Limb (tissue), 2 donors: ENCODE measurements around the gene ALKAL2.

Source experiments
- DNase-seq, 2 donors: peaks; one replicate each; pipeline ENCODE4 v3.0.0-alpha.2; 2016; ENCODE audit errors: extremely low spot score in 2 of 2

The ALKAL2 gene

DNA sequence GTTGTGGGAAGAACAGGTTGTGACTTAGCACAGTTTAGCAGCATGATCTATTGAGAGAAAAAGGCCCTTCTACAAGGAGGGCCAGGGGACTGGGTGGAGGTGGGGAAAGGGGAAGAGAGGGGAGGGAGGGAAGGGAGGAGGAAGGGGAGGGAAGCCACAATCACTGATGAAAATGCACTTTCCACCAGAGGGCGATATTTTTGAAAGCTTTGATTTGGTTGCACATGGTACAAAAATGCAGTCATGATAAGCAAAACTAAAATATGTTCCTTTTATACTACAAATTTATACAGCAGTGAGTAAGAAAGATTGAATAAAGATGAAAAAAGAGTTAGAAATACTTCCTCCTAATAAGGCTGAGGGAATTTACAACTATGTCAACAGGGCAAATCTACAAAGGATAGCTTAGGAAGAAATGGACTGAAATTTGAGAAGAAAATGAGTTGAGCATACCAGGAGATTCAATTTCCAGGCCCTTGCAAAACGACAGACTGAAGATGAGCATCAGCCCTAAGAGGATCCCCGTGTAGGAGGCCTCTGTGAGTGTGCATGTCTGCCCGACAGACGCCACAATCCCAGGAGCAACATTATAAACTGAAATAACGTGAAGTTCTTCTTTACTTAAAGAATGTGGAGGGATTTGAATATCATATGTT lies 41.3 kb downstream of the ALKAL2 start:
- no peak for DNase-seq

DNA sequence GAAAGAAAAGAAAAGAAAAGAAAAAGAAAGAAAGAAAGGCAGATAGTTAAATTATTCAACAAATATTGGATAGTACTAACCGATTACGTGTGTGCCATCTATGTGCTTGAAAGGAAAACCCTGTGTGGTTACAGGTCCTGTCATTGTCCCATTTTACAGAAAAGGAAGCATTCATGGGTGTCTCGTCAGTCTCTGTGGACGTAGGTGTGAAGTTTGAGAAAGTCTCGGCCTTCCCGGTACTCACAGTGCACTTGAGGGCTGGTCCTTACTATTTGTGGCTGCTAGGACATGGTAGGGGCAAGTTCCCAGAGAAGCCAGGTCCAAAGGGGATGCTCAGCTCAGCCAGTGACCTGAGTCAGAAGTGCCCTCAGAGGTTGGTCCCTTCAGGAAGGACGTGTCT lies 43.3 kb downstream of the ALKAL2 start:
- DNase-seq = no peak

GRCh38 chr2:238869-239268 lies 49.0 kb downstream of the ALKAL2 start:
- DNase-seq = no peak

DNA sequence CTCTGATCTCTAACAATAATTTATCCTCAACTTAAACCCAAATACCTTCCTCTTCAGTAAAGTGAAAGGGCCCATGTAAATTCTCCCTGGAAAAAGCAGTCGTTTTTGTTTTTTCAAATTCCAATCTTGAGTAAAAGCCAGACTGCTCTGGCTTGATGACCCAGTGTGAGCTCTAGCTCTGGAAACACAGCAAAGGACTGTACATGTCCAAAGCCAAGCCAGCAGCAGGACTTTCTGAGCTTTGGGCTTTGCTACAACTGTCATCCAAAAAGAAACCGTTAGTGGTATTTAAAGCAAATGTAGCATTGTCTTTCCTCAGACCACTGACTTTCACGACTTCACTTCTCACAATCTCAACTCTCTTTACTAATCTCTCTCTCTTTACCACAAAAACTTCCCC lies 49.5 kb downstream of the ALKAL2 start:
- DNase-seq = peak in 1 of 2 donors; percentile 11

- DNase-seq = no peak
Observed at GRCh38 chr2:237878-238277, 50.0 kb downstream of the ALKAL2 start.

DNA sequence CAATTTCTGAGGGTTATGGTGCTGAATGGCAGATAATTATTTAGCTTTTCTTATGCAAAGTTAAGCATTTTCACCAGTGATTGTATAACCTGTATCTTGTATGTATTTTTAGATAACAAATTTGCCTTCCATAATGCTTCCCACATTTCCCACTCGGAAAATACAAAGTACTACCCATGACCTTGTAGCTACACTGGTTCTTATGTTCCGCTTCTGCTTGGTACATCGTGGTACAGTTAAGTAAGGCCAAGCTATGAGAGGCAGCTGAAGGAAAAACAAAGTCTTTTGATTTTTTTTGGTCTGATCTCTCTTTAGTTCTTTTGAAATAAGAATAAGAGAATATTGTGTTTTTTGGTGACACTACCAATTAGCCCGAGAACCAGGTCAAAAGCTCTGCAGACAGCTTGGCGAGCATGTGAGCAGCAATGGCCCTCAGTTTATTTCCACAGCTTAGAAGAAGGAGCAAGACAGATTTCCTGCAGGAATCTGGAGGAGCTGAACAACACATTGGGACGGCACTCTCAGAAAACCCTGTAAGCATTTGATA lies 50.8 kb downstream of the ALKAL2 start:
- DNase-seq = no peak

GRCh38 chr2:234421-234820 lies 53.5 kb downstream of the ALKAL2 start:
- no peak for DNase-seq

- no peak for DNase-seq
Observed at GRCh38 chr2:233030-233429, 54.9 kb downstream of the ALKAL2 start.

DNA sequence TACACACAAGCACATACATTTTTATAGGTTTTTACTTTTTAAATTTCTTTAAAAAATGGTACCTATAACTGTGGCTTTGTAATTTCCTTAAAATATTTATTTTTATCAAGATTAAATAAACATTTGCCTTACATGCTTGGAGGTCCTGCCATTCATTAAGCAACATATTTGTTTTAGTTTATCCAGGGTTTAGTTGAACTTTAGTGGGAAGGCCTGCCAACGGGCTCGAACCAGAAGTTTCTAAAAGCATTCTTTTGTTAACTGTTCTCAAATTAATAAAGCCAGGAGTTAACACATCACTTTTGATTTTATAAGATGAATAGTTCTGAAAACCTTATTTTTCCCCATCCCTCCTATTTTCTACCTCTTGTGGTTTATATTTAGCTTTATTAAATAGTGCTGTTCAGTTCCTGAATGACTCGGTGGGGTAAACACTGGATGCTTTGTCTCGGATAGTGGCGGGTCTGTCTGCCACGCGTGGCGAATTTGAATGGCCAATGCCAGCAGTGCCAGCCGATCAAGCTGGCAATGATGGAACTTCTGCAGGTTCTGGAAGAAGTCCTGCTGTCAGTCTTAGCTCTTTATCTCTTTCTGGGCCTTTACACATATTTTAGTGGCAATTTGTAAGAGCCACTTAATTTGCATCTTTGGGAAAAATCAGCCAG lies 56.2 kb downstream of the ALKAL2 start:
- DNase-seq = no peak
